Endothelial cell of umbilical vein (primary cell): ENCODE data around the gene NCOA5. TPM values are rescaled to one million over a fixed set of nuclear protein-coding genes. Genes with fewer than 3 reads are reported as not detected.

ENCODE experiments used
- BruUV-seq: library from RNA; stranded (reverse); fragments of 400-500 nt; replicated peaks from 2 replicates; lab custom pipeline; 2021; lab: Mats Ljungman, UMichigan
- CTCF ChIA-PET: fragments of 300-600, 350-600 bp; sonication (Branson Sonifier 250); formaldehyde crosslinking; loops from one replicate; lab custom pipeline; 2021; ENCODE audit warnings: antibody characterized with exemption, inconsistent platforms; lab: Charles Lee
- POLR2A ChIA-PET: fragments of 300-600, 350-600 bp; sonication (Branson Sonifier 250); formaldehyde crosslinking; loops from one replicate; lab custom pipeline; 2021; ENCODE audit warnings: antibody characterized with exemption, inconsistent platforms; lab: Charles Lee
- DNase-seq: peaks from one replicate; pipeline ENCODE4 v3.0.0-alpha.2; 2011; ENCODE audit warnings: low read depth, low spot score
- FAIRE-seq: peaks from 2 replicates; lab custom pipeline; 2011; peaks lifted over from hg19 to GRCh38; lab: Jason Lieb, UNC
- H2AFZ ChIP-seq: 2 replicates; pipeline ENCODE4 v1.6.0; 2012; ENCODE audit warnings: low read depth, low read length, control low read depth, inconsistent platforms
- H3K27ac ChIP-seq: 2 replicates; pipeline ENCODE4 v1.5.1; 2011; ENCODE audit warnings: low read depth, mild to moderate bottlenecking, control low read depth, low read length, moderate library complexity; ENCODE audit not compliant: insufficient read depth
- H3K27me3 ChIP-seq, 2 experiments: 2 replicates each; pipeline versions ENCODE4 v1.6.0 to v1.6.1; 2011; ENCODE audit warnings: low read length in 2 of 2, mixed read lengths in 1 of 2; ENCODE audit not compliant: control insufficient read depth in 2 of 2, insufficient read depth in 2 of 2
- H3K36me3 ChIP-seq, 2 experiments: 2 replicates in 1 of 2; 3 replicates in 1 of 2; pipeline ENCODE4 v1.5.1; 2011; ENCODE audit warnings: low read length in 2 of 2, mild to moderate bottlenecking in 1 of 2, moderate library complexity in 1 of 2; ENCODE audit not compliant: control insufficient read depth in 2 of 2, insufficient read depth in 2 of 2; ENCODE audit errors: extremely low read depth in 1 of 2
- H3K4me1 ChIP-seq: 3 replicates; pipeline ENCODE4 v1.5.1; 2011; ENCODE audit warnings: mild to moderate bottlenecking, low read length; ENCODE audit not compliant: control insufficient read depth, insufficient read depth; ENCODE audit errors: extremely low read depth
- H3K4me2 ChIP-seq: 2 replicates; pipeline ENCODE4 v1.6.1; 2011; ENCODE audit warnings: low read length, control low read depth, mixed read lengths; ENCODE audit not compliant: insufficient read depth
- H3K4me3 ChIP-seq, 3 experiments: fragments of 200-600 bp in 1 of 3; sonication (generic), shearing (Covaris generic) in 1 of 3; replicated peaks in 1 of 3; 2 replicates each; pipeline ENCODE4 v1.5.1; 2011 to 2016; ENCODE audit warnings: control low read depth in 3 of 3, low read length in 3 of 3, mild to moderate bottlenecking in 2 of 3, inconsistent platforms in 1 of 3, low read depth in 1 of 3, moderate library complexity in 1 of 3; ENCODE audit not compliant: insufficient read depth in 1 of 3
- H3K79me2 ChIP-seq: 2 replicates; pipeline ENCODE4 v1.6.0; 2012; ENCODE audit warnings: low read length, inconsistent platforms; ENCODE audit not compliant: control insufficient read depth, insufficient read depth
- H3K9ac ChIP-seq: replicated peaks from 2 replicates; pipeline ENCODE3; 2011; ENCODE audit warnings: low read length, control low read depth; ENCODE audit not compliant: insufficient read depth; ENCODE audit errors: extremely low read depth
- H3K9me1 ChIP-seq: replicated peaks from 3 replicates; pipeline ENCODE4 v1.6.0; 2011; ENCODE audit warnings: mild to moderate bottlenecking, low read length; ENCODE audit not compliant: control insufficient read depth, insufficient read depth; ENCODE audit errors: extremely low read depth
- H3K9me3 ChIP-seq: replicated peaks from 2 replicates; pipeline ENCODE4 v1.5.1; 2012; ENCODE audit warnings: low read length, inconsistent platforms; ENCODE audit not compliant: control insufficient read depth, insufficient read depth
- H4K20me1 ChIP-seq: replicated peaks from 2 replicates; pipeline ENCODE3; 2011; ENCODE audit warnings: mild to moderate bottlenecking, low read length; ENCODE audit not compliant: control insufficient read depth, insufficient read depth; ENCODE audit errors: extremely low read depth
- GATA2 ChIP-seq: IDR thresholded peaks from 2 replicates; pipeline ENCODE4 v1.7.0; 2011; ENCODE audit warnings: low read depth, mild to moderate bottlenecking, moderate library complexity, mixed read lengths, low read length; ENCODE audit not compliant: insufficient read length, insufficient read depth
- MYC ChIP-seq: IDR thresholded peaks from one replicate; pipeline ENCODE4 v1.6.1; 2011; ENCODE audit warnings: mild to moderate bottlenecking, low read depth, low read length
- POLR2A ChIP-seq: IDR thresholded peaks from 2 replicates; pipeline ENCODE4 v1.6.1; 2012; ENCODE audit warnings: low read depth, mild to moderate bottlenecking, control low read depth, low read length
- POLR2AphosphoS5 ChIP-seq: IDR thresholded peaks from 2 replicates; pipeline ENCODE4 v1.6.1; 2012; ENCODE audit warnings: low read depth, mild to moderate bottlenecking, control low read depth, low read length, moderate library complexity; ENCODE audit not compliant: insufficient read depth
- dilution Hi-C: fragments of 300-500 bp; cut with MboI; formaldehyde crosslinking; loops from one replicate; pipeline ENCODE4 v1.15.0; 2019; ENCODE audit warnings: low sequenced_read_pairs; ENCODE audit not compliant: extremely low pct_ligation_motif_present
- intact Hi-C: fragments of 100-400 bp; cut with micrococcal nuclease; formaldehyde crosslinking; loops from one replicate; pipeline ENCODE4 v1.10.0; 2022
- polyA plus RNA-seq, 4 experiments: library from polyadenylated mRNA; depleted of rRNA in 3 of 4; stranded (reverse) in 3 of 4; unstranded in 1 of 4; fragments of >200 nt; gene quantifications; 2 replicates each; pipeline versions ENCODE4 v1.2.1 to v1.2.3, GENCODE V29; 2011 to 2012; ENCODE audit warnings: missing spikeins in 1 of 4
- total RNA-seq: library from RNA; stranded (reverse); gene quantifications from 2 replicates; pipeline ENCODE4 v1.2.3, GENCODE V29; 2021
- TF ChIP-seq, protein P1 (sequence below): IDR thresholded peaks from 2 replicates; pipeline ENCODE4 v1.6.1; 2011; ENCODE audit not compliant: insufficient read depth, insufficient read length
- TF ChIP-seq, protein P2 (sequence below), 2 donors: IDR thresholded peaks; 1 replicate in 1 of 2; 2 replicates in 1 of 2; pipeline ENCODE4 v1.5.1; 2011; ENCODE audit warnings: low read length in 2 of 2, mild to moderate bottlenecking in 2 of 2, moderate library complexity in 2 of 2, control low read depth in 1 of 2, inconsistent platforms in 1 of 2, low read depth in 1 of 2; ENCODE audit not compliant: insufficient read depth in 1 of 2; ENCODE audit errors: extremely low read depth in 1 of 2

The NCOA5 gene
- total and polyA plus RNA-seq, 2 donors (not counting 3 experiments of a cell fraction or from before 2014, with no cell fraction given), result 32.0 to 39.5 TPM

DNA sequence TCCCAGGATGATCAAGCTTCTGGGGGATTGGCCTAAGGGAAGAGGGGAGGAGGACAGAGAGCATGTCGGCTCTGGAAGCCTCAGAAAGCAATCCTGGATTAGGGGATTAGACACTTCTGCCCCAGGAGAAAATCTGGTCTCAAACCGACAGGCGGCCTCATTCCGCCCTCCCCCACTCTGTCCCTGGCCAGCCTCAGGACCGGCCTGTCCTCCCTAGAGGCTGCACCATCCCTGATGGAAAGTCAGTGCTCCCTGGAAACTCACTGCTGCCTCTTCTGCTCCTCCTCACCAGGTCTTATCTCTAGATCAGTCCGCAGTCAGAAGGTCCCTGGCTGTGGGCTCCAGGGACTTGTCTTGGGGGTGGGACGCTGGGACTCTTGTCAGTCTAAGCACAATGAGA, 61.7 kb downstream of the NCOA5 start:
- Histone ChIP-seq H2AFZ (no peak overlapping the region), H3K4me3 (no peak overlapping the region), H4K20me1 (no peaks in the 10 kb centered on the region), H3K79me2 (no peaks in the 10 kb centered on the region), H3K4me2 (no peak overlapping the region), H3K9me1 (no peaks in the 10 kb centered on the region), H3K27ac (no peak overlapping the region), H3K4me1 (no peaks in the 10 kb centered on the region), H3K27me3 (peaks cover 40 to 42% of the 10 kb centered on the region in 2 experiments), H3K9ac (no peak overlapping the region), H3K36me3 (no peaks in the 10 kb centered on the region), H3K9me3 (no peaks in the 10 kb centered on the region)
- TF ChIP-seq MYC, result no peak
- TF ChIP-seq, protein P1, sequence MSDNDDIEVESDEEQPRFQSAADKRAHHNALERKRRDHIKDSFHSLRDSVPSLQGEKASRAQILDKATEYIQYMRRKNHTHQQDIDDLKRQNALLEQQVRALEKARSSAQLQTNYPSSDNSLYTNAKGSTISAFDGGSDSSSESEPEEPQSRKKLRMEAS, result no peak
- TF ChIP-seq POLR2A, result no peak
- no peak for TF ChIP-seq GATA2
- TF ChIP-seq, protein P2, sequence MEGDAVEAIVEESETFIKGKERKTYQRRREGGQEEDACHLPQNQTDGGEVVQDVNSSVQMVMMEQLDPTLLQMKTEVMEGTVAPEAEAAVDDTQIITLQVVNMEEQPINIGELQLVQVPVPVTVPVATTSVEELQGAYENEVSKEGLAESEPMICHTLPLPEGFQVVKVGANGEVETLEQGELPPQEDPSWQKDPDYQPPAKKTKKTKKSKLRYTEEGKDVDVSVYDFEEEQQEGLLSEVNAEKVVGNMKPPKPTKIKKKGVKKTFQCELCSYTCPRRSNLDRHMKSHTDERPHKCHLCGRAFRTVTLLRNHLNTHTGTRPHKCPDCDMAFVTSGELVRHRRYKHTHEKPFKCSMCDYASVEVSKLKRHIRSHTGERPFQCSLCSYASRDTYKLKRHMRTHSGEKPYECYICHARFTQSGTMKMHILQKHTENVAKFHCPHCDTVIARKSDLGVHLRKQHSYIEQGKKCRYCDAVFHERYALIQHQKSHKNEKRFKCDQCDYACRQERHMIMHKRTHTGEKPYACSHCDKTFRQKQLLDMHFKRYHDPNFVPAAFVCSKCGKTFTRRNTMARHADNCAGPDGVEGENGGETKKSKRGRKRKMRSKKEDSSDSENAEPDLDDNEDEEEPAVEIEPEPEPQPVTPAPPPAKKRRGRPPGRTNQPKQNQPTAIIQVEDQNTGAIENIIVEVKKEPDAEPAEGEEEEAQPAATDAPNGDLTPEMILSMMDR (IDR thresholded peaks at IDR 0.05; ENCODE audit: extremely low read depth in 1 of 2, insufficient read depth in 1 of 2, low read depth in 1 of 2, low read length in 2 of 2), result no peak
- no peak for TF ChIP-seq POLR2AphosphoS5
- intact Hi-C loops, result no loop called here
- ChIA-PET CTCF (interaction anchor here (0.8 to 1.7 kb wide), 6 partner anchors 14 to 101 kb away, joined by 3 to 12 read pairs (median 4); no protein-coding TSS in a partner anchor), POLR2A (no interaction called here)
- BruUV-seq, result no TSS peak
- DNase-seq (no peak), FAIRE-seq (no peak)
- dilution Hi-C loops, result no loop called here
